ELF-1 (cell line): Measurements from ENCODE around the gene UBXN7.
"Not testable (repeated sequence)": the region's sequence is repeated elsewhere in the genome, so short reads cannot be mapped to it uniquely, and the experiment has no call there.

ENCODE experiments used
- DNase-seq: peaks from one replicate; pipeline ENCODE4 v3.0.0-alpha.2; 2016; ENCODE audit warnings: low read depth, low spot score

Gene UBXN7

DNA sequence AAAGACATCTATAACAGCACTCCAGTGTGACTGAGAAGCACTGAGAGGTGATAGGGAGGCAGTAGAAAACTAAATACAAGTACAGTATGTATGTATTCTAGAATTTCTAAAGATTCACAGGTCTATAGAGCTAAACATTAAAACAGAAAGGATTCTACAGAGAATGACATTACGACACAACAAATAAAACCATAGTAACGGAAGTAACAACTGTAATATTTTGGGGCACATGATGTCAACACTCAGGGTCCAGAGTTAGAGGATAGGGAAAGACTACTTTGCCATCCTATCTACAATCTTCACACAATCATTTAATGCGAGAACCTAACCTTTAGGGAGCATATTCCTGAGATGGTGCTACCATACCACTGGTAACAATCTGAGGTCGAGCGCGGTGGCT, 13.6 kb downstream of the UBXN7 start:
- DNase-seq, result no peak

DNA sequence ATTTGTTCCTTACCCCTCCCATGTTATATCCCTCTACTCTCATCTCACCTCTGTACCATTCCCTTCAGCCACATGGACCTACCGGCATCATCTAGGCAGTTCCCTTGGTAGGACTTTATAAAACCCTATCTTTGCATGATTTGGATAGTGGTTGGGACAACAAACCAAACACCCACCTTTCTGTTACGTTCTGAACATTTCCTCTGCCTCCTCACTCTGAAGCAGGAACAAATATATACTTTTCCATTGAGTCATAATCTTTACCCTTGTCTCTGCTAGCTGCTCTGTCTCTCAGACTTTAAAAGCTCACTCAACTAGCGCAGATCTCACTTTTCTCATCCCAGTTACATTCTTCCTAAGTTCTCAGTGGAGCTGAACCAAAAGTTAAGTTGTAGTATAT, 17.8 kb downstream of the UBXN7 start:
- no peak for DNase-seq

DNA sequence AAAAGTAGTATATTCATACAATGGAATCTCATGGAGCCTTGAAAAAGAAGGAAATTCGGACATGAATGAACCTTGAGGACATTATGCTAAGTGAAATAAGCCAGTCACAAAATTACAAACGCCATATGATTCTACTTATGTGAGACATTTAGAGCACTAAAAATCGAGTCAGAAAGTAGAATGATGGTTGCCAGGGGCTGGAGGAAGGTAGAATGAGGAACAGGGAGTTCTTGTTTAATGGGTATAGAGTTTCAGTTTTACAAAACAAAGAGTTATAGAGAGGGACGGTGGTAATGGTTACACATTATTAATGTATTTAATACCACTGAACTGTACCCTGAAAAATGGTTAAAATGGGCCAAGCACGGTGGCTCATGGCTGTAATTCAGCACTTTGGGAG, 19.5 kb downstream of the UBXN7 start:
- no peak for DNase-seq

DNA sequence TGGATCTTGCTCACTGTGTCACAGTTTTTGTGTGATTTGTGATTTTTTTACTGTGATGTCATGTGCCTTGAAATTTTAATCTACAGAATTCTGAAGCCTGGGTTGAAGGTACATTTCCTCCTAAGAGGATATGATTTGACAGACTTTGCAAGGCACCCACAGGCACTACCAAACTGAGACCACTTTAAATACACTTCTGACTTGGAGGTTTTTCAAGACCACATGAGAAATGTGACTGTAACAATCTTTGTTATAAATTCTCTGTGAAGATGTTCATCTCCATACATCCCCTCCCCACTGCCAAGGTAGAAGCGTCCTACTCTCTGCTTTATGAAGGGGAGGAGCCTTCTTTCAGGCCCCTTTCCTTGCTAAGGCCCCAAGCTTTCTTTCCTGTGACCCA, 22.8 kb downstream of the UBXN7 start:
- no peak for DNase-seq

DNA sequence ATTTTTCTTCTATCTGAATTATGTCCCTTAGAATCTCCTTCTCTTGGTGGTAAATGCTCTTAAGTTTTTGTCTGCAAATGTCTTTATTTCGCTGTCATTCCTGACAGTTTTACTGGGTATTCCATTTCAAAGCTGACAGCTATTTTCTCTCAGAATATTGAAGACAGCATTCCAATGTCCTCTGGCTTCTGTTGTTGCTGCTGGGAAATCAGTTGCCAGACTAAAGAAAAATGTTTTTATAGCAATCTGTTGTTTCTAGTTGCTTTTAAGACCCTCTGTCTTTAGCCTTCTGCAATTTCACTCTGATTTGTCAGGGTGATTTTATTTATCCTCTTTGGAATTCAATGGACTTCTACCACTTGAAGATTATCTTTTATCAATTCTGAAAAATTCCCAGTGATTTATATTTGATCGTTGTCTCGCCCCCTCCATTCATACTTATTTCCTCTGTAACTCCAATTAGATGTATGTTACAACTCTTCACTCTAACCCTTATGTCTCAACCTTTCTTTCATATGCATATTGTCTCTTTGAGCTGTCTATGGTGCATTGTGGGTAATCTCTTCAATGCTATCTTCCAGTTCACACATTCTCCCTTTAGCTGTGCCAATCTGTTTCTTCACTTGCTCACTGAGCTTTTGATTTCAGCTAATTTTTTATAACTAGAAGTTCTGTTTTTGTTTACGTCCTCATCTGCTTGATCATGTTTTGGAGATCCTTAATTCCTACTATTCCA, 23.5 kb downstream of the UBXN7 start:
- DNase-seq, result no peak

DNA sequence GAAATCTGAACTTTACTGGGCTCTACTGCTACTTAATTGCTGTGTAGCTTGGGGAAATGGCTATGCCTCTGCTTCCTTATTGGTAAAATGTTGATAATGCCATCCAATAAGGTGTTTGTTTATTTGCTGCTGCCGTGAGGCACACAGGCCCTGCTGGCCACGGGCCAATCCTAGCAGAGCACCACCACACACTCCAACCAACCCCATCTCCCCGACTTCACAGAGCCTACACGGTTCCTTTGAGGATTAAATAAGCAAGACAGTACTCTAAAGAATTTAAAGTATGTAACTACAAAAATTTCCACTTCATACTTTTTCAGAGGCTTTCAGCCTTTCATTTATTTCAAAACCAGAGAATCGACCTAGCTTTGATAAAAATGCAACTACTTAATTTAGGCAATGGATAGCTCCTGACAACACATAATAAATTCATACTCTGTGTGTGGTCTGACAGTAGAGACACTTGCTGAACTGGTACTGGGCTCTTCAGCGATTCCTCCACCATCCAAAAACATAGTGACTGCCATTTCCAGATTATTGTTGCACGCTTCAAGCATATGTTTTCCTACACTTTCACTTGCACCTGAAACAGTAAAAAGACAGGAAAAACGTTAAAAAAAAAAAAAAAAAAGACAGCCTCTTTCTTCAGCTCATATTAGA, 25.3 kb downstream of the UBXN7 start:
- no peak for DNase-seq

DNA sequence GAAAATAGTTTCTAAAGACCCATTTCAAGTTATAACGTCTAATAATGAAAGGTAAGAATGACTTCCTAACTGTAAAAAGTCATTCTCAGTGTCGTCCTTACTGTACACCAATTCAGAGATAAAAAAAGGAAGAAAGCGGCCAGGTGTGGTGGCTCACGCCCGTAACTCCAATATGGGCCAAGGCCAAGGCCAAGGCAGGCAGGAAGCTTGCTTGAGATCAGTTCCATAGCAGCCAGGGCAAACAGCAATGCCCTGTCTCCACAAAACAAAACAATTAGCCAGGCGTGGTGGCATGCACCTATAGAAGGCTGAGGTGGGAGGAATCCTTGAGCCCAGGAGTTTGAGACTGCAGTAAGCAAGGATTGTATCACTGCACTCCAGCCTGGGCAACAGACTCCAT, 31.9 kb downstream of the UBXN7 start:
- DNase-seq, result no peak

DNA sequence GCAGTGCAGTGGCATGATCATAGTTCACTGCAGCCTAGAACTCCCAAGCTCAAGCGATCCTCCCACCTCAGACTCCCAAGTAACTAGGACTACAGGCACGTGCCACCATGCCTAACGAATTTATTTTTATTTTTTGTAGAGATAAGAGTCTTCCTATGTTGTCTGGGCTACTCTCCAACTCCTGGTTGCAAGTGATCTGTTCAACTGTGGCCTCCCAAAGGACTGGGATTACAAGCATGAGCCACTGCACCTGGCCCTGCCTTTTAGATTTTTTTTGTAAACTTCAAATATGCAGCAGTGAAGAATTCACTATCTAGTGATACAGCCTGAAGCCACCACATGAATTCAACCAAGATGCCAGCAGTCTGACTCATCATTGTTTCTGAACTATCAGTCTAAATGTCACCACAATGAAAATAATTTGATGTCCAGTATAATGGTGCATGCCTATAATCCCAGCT, 32.7 kb downstream of the UBXN7 start:
- no peak for DNase-seq

DNA sequence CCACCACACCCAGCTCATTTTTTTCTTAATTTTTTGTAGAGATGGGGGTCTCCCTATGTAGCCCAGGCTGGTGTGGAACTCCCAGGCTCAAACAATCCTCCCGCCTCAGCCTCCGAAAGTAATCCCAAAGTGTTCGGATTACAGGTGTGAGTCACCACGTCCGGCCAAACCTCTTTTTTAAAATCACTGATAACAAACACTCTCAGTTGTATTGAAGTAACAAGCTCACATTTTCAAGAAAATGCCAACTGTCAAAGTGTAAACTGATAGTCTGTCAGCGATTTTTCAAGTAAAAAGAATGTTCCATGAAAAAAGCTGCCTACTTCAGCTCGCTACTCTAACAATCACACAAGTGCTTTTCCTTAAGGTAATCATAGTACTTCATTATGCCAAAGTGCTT, 33.4 kb downstream of the UBXN7 start:
- no peak for DNase-seq

DNA sequence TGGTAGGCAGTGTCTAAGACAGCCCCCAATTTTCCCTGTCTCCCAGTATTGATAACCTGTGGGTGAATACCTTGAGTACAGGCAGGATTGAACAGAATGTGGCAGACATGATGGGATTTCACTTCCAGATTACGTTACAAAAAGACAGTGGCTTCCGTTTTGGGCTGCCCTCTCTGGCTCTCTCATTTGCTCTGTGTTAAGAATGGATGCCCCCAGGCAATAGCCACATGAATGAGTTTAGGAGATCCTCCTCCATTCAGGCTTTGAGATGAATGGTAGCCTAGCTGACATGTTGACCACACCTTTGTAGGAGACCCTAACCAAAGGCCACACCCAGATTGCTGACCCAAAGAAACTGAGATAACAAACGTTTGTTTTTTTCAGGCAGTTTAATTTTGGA, 34.3 kb downstream of the UBXN7 start:
- DNase-seq, result peak; percentile 54

DNA sequence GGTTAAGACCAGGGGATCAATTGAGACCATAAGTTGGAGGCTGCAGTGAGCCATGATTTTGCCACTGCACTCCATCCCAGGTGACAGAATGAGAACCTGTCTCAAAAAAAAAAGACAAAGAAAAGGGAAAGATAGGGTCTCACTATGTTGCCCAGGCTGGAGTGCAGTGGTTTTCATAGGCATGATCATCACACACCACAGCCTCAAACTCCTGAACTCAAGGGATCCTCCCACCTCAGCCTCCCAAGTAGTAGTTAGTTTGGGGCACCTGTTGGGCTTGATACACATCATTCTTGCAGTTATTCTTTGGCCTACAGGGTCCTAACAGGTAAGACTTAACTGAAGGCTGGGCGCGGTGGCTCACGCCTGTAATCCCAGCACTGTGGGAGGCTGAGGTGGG, 42.1 kb downstream of the UBXN7 start:
- no peak for DNase-seq

DNA sequence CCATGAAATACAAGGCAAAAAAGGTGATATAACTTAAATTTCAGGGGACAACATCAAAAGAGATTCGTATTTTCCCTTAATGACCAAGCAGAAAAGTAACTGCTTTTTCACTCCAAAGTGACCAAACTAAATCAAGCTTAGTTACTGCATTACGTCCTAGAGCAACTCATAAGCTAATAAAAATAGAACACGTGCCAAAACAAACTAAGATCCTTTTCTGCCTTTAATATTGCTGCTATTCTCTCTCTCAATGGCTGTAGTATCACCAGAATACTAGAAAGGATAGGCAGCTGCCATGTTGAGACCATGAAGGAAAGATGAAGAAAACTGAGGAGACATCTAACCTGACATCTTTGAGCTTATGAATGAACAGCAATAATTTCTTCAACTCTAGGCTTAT, 43.3 kb downstream of the UBXN7 start:
- no peak for DNase-seq

DNA sequence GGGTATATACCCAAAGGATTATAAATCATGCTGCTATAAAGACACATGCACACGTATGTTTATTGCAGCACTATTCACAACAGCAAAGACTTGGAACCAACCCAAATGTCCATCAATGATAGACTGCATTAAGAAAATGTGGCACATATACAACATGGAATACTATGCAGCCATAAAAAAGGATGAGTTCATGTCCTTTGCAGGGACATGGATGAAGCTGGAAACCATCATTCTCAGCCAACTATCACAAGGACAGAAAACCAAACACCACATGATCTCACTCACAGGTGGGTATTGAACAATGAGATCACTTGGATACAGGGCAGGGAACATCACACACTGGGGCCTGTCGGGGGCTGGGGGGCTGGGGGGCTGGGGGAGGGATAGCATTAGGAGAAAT, 44.3 kb downstream of the UBXN7 start:
- DNase-seq, result not testable (repeated sequence)

DNA sequence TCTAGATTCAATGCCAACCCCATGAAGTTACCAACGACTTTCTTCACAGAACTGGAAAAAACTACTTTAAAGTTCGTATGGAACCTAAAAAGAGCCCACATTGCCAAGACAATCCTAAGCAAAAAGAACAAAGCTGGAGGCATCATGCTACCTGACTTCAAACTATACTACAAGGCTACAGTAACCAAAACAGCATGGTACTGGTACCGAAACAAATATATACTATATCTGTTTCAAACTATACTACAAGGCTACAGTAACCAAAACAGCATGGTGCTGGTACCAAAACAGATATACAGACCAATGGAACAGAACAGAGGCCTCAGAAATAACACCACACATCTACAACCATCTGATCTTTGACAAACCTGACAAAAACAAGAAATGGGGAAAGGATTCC, 45.4 kb downstream of the UBXN7 start:
- DNase-seq, result not testable (repeated sequence)

DNA sequence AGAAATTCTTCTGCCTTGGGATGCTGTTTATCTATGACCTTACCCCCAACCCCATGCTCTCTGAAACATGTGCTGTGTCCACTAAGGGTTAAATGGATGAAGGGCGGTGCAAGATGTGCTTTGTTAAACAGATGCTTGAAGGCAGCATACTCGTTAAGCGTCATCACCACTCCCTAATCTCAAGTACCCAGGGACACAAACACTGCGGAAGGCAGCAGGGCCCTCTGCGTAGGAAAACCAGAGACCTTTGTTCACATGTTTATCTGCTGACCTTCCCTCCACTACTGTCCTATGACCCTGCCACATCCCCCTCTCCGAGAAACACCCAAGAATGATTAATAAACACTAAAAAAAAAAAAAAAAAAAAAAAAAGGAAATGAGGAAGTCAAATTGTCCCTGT, 46.2 kb downstream of the UBXN7 start:
- not testable (repeated sequence) for DNase-seq

DNA sequence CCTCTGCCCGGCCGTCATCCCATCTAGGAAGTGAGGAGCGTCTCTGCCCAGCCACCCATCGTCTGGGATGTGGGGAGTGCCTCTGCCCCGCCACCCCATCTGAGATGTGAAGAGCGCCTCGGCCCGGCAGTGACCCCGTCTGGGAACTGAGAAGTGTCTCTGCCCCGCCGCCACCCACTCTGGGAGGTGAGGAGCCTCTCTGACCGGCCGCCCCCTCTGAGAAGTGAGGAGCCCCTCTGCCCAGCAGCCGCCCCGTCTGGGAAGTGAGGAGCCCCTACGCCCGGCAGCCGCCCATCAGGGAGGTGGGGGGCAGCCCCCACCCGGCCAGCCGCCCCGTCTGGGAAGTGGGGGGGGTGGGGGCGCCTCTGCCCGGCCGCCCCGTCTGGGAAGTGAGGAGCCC, 46.8 kb downstream of the UBXN7 start:
- DNase-seq, result not testable (repeated sequence)

DNA sequence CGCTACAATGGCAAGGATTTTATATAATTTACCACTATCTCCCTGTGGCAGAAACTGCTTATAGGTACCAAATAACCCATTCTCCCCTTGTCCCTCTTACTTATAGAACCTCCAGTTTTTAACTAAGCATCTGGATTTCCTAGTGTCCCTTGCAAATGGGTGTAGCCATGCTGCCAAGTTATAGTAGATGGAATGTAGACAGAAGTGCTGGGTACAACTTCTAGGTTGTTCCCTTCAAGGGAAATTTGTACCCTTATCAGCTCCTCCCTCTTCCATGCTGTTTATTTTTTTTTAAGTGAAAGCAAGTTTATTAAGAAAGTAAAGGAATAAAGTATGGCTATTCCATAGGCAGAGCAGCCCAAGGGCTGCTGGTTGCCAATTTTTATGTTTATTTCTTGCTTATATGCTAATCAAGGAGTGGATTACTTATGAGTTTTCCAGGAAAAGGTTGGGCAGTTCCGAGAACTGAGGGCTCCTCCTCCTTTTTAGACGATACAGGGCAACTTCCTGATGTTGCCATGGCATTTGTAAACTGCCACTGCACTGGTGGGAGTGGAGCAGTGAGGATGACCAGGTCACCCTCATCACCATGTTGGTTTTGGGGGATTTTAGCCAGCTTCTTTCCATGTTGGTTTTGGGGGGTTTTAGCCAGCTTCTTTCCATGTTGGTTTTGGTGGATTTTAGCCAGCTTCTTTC, 53.9 kb downstream of the UBXN7 start:
- no peak for DNase-seq

DNA sequence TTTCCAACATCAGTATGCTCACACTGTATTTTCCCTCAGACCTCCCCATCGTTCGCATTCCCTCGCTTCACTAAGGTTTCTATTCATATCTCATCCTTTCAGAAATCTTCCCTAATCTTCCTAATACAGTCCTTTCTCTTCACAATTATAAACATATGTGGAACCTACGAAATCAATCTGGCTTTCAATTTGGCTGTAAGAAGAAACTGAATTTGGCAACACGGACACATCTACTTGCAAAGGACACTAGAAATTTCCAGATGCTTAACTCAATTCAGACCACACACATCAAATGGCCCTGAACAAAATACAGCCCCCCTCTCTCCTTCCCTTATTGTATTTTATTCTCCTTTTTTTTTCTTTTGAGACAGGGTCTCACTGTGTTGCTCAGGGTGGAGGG, 54.9 kb downstream of the UBXN7 start:
- no peak for DNase-seq

DNA sequence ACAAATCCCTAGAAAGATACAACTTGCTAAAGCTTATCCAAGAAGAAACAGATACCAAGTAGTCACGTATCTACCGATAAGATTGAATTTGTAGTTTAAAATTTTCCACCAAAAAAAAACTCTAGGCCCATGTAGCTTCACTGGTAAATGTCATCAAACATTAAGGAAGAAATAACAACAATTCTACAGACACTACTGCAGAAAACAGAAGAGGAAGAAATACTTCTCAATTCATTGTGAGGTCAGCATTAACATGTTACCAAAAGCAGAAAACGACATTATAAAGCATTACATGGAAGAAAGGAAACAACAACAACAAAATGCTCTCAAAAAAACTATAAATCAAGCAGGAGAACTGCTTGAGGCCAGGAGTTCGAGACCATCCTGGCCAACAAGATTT, 66.5 kb downstream of the UBXN7 start:
- DNase-seq, result no peak

DNA sequence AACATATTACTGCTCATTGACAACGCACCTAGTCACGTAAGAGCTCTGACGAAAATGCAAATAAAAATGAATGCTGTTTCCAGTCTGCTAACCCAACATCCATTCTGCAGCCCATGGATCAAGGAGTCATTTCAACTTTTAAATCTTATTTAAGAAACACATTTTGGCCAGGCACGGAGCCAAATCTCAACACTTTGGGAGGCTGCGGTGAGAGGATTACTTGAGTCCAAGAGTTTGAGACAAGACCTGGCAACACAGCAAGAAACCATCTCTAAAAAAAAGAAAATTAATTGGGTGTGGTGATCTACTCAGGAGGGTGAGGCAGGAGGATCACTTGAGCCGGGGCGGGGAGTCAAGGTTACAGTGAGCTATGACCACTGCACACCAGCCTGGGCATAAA, 71.6 kb downstream of the UBXN7 start:
- DNase-seq, result no peak

DNA sequence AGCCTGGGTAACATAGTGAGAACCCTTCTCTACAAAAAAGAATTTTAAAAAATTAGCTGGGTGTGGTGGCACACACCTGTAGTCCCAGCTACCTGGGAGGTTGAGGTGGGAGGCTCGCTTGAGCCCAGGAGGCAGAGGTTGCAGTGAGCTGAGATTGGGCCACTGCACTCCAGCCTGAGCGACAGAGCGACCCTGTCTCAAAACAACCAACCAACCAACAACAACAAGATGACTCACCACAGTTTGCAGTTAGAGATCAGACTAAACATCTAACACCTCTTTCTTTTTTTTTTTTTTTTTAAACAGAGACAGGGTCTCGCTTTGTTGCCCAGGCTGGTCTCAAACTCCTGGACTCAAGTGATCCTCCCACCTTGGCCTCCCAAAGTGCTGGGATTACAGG, 73.7 kb downstream of the UBXN7 start:
- DNase-seq, result not testable (repeated sequence)

DNA sequence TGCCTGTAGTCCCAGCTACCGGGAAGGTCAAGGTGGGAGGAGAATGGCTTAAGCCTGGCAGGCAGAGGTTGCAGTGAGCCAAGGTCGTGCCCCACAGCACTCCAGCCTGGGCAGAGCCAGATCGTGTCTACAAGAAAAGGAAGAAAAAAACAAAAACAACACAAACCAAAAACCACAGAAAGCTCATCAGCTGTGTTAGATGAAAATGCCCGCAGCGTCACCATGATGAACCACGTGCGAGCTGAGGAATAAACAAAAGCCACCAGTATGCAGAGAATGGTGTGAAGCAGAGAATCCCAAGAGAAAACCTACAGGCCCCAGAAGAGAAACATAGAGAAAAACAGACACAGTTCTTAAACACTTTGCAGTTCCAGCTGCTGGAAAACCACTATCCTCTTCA, 74.3 kb downstream of the UBXN7 start:
- no peak for DNase-seq

DNA sequence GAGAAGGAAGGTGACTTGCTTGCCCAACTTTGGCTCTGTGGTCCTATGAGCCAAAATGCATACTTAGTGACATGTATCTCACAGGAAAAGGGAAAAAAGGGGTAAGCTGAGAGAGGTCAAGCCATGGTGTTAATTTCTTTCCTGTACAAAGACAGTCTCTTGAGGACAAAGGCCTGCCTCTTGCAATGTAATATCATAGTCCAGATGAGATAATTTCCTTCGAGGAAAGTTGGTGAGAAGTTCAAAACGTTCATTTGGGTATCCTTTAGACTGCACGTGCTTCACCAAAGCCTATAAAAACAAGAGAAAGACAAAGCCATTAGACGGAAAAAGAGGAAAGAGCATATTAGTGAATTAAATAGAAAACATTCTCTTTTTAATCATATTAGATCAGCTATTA, 75.7 kb downstream of the UBXN7 start:
- no peak for DNase-seq
